ENCODE data around the gene CPAMD8.

- TF ChIP-seq POLR2A (IDR thresholded peaks at IDR 0.05) (no peak), CTCF (IDR thresholded peaks at IDR 0.05 in 4 of 5, conservative IDR thresholded peaks at IDR 0.05 in 1 of 5) (no peak)
Measured at GRCh38 chr19:16921766-16922591, 104.6 kb downstream of the CPAMD8 start.
